ENCODE data around the gene VANGL2.

DNA sequence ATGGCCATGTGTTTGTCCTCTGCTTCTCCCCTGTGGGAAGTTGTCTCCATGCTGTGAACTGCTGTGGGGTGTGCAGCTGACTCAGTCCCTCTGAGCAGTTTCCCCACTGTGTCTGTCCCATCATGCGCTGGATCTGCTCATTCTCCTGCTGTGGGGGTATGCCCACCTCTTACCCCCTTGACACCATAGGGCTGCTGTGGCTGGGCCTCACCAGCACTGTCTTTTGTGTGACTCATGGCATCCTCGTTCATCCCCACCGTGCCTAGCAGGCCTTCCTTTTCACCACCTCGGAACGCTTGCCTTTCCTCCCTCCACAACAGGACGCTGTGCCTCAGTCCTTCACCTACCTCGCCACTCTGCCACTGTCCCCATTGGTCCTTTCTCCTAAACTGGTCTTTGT, 27.3 kb downstream of the VANGL2 start:
- TF ChIP-seq, protein P1, sequence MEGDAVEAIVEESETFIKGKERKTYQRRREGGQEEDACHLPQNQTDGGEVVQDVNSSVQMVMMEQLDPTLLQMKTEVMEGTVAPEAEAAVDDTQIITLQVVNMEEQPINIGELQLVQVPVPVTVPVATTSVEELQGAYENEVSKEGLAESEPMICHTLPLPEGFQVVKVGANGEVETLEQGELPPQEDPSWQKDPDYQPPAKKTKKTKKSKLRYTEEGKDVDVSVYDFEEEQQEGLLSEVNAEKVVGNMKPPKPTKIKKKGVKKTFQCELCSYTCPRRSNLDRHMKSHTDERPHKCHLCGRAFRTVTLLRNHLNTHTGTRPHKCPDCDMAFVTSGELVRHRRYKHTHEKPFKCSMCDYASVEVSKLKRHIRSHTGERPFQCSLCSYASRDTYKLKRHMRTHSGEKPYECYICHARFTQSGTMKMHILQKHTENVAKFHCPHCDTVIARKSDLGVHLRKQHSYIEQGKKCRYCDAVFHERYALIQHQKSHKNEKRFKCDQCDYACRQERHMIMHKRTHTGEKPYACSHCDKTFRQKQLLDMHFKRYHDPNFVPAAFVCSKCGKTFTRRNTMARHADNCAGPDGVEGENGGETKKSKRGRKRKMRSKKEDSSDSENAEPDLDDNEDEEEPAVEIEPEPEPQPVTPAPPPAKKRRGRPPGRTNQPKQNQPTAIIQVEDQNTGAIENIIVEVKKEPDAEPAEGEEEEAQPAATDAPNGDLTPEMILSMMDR (IDR thresholded peaks at IDR 0.05): no peak
- no peak for TF ChIP-seq POLR2A (IDR thresholded peaks at IDR 0.05)
